ENCODE data around the gene RYR2. TPM values are rescaled to one million over a fixed set of nuclear protein-coding genes. Genes with fewer than 3 reads are reported as not detected.
"Not testable (repeated sequence)": the region's sequence is repeated elsewhere in the genome, so short reads cannot be mapped to it uniquely, and the experiment has no call there.

Gene RYR2
- polyA plus RNA-seq, 3 donors from 2014 or later: 0.12 to 0.18 TPM; not detected in 1

DNA sequence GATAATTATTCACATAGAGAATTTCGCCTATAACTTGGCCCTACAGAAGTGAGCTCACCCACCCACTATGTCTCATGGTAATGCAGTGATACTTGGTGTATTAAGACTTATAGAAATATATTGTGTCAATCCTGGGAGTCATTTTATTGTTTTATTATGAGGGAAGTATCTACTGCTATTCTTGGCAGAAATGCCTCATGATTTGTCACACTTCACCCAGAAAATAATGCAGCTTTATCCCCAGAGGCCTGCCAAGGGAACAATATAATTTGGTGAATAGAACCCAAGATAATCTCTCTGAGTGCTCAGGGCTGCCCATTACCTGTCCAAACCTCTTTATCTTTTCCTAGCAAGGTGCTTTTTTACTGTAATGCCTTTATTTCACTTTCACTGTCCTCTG, 750.7 kb downstream of the RYR2 start:
- Mint-ChIP-seq H3K36me3 (no peaks in the 10 kb centered on the region), H3K9me3 (peaks cover 0 to 2% (median 0%) of the 10 kb centered on the region in 6 donors), H3K27ac (no peak overlapping the region), H3K4me1 (peaks cover 3 to 8% of the 10 kb centered on the region in 2 donors), H3K4me3 (no peak overlapping the region), H3K27me3 (ENCODE audit: low read depth in 3 of 3) (peaks cover 0 to 3% (median 0%) of the 10 kb centered on the region in 3 donors)
- DNase-seq: no peak

DNA sequence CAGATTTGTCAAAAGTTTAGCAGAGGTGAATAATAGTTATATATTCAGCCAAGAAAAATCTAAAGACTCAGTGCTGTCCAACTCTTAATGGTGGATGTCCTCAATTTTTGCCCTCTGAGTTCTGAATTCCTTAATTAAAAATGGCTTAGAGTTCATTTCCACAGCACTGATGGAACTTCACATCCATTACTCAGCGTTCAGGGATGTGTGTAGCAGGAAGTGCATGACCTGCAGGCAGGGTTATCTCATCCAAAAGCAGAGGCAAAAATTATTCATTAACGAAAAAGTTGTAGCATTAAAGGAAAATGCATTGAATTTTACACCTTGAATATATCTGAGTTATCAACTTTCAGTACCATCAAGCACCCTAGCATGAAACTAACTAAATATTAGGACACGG, 752.1 kb downstream of the RYR2 start:
- H3K4me3 Mint-ChIP-seq: no peak overlapping the region
- H3K27me3 Mint-ChIP-seq (ENCODE audit: low read depth in 3 of 3): peaks cover 0 to 3% (median 0%) of the 10 kb centered on the region in 3 donors
- DNase-seq: no peak
- peak overlapping the region in 1 of 6 donors; percentile 22 for H3K27ac Mint-ChIP-seq
- peaks cover 3 to 8% of the 10 kb centered on the region in 2 donors for H3K4me1 Mint-ChIP-seq
- peaks cover 0 to 2% (median 0%) of the 10 kb centered on the region in 6 donors for H3K9me3 Mint-ChIP-seq
- no peaks in the 10 kb centered on the region for H3K36me3 Mint-ChIP-seq

DNA sequence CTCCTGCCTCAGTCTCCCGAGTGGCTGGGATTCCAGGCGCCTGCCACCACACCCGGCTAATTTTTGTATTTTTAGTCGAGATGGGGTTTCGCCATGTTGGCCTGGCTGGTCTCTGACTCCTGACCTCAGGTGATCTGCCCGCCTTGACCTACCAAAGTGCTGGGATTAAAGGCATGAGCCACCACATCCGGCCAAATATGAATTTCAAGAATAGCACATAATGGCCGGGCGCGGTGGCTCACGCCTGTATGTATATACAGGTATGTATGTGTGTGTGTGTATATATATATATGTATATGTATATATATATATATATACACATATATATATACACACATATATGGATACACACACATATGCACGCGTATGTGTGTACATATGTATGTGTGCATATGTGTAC, 753.6 kb downstream of the RYR2 start:
- no peak overlapping the region for H3K27ac Mint-ChIP-seq
- DNase-seq: no peak
- peaks cover 0 to 2% (median 0%) of the 10 kb centered on the region in 6 donors for H3K9me3 Mint-ChIP-seq
- H3K27me3 Mint-ChIP-seq (ENCODE audit: low read depth in 3 of 3): no peaks in the 10 kb centered on the region
- no peak overlapping the region for H3K4me3 Mint-ChIP-seq
- peaks cover 0 to 8% of the 10 kb centered on the region in 2 donors for H3K4me1 Mint-ChIP-seq
- no peaks in the 10 kb centered on the region for H3K36me3 Mint-ChIP-seq

DNA sequence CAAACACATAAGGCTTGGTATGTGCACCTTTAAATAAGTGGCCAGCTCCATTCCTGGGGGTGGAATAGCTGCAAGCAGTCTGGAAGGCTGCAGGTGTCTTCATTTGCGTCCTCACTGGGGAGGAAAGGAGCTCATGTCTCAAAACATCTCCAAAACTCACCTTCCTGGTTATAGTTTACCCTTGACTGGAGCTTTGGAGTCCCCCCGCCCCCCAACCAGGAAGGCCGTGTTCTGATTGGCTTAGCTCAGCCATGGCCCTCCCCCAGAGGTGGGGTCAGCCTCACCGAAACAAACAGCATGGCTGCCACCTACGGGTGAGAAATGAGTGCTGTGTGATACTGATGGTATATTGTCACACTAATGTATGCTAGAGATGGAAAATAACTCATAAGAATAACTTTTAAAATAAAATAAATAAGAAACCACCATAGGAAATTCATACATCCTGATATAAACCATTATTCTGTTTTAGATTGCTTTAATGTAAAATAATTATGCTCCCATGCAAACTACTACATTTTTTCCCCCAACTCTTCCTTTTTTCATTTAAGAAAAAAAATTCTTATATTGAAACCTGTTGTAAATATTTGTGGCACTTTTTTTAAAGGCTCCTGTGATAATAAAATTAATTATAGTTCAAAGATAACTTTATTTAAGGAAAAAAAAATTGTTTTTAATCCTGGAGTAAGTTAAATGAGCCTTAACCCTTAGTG, 757.9 kb downstream of the RYR2 start:
- Mint-ChIP-seq H3K36me3 (no peaks in the 10 kb centered on the region), H3K27me3 (ENCODE audit: low read depth in 3 of 3) (no peaks in the 10 kb centered on the region), H3K27ac (peak overlapping the region in 1 of 6 donors; percentile 50), H3K9me3 (peaks cover 0 to 2% (median 0%) of the 10 kb centered on the region in 6 donors), H3K4me1 (no peaks in the 10 kb centered on the region), H3K4me3 (peak overlapping the region in 1 of 5 donors; percentile 27)
- DNase-seq: peak; percentile 47 to 63 (median 47)

DNA sequence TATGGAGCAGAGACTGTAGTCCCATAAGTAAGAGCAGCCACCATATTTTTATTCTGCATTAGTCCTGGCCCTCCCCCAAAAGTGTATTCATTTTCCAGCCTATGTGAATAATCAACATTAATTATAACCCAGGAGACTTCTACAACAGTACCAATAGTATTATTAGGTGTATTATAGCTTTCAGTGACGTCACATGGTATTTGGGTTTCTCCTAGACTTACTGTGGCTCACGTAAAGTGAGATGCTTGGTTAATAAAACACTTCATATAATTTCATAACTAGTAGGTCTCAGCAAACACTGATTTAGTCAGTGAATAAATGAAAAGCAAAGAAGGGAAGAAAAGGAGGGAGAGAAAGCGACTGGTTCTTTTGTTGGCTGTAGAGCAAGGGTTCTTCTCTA, 762.5 kb downstream of the RYR2 start:
- Mint-ChIP-seq H3K4me1 (no peaks in the 10 kb centered on the region), H3K27me3 (ENCODE audit: low read depth in 3 of 3) (no peaks in the 10 kb centered on the region), H3K9me3 (peaks cover 0 to 2% (median 0%) of the 10 kb centered on the region in 6 donors), H3K4me3 (no peak overlapping the region), H3K27ac (no peak overlapping the region), H3K36me3 (no peaks in the 10 kb centered on the region)
- no peak for DNase-seq

DNA sequence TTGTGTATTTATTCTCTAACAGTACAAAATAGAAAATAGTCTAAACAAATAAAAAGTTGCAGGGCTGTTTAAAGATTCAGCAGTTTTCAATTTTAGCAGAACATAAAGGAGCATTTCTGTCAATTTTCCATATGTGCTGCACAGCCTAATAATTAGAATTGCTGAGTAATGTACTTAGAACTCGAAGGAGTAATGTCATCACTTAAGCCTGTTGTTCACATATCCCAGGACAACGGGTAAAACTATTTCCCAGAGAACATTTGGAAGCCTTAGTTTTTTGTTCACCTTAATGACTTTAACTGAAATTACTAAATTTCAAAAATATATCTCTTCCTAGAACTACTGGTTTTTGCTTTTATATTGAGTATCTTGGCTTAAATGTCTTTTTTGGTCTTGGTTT, 767.1 kb downstream of the RYR2 start:
- Mint-ChIP-seq H3K4me1 (peaks cover 13 to 14% of the 10 kb centered on the region in 2 donors), H3K27ac (no peak overlapping the region), H3K27me3 (ENCODE audit: low read depth in 3 of 3) (peaks cover 0 to 2% (median 0%) of the 10 kb centered on the region in 3 donors), H3K4me3 (no peak overlapping the region), H3K36me3 (no peaks in the 10 kb centered on the region), H3K9me3 (peaks cover 0 to 2% (median 0%) of the 10 kb centered on the region in 6 donors)
- DNase-seq: no peak

DNA sequence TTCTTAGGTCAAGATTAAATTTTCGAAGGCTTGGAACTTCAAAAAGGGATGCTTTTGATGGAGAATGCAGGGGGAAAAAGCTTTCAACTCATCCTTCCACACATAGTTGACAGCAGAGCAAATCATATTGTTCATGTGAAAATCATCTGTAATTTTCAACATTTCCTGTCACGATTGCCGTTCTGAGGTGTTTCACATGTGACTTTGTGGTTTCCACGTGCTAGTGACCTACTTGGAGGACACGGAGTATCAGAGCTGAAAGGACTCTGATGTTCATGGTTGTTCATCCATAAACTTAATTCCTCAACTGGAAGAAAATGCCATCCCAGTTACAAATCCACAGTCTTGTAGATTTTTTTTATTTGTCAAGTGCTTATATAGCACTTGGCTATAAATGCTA, 769.6 kb downstream of the RYR2 start:
- peak in 2 of 3 donors; percentile 4 to 21 for DNase-seq
- H3K4me1 Mint-ChIP-seq: peaks cover 13 to 14% of the 10 kb centered on the region in 2 donors
- H3K4me3 Mint-ChIP-seq: peak overlapping the region in 2 of 5 donors; percentile 34 to 36
- no peaks in the 10 kb centered on the region for H3K36me3 Mint-ChIP-seq
- H3K27ac Mint-ChIP-seq: no peak overlapping the region
- H3K9me3 Mint-ChIP-seq: no peaks in the 10 kb centered on the region
- H3K27me3 Mint-ChIP-seq (ENCODE audit: low read depth in 3 of 3): peaks cover 0 to 2% (median 2%) of the 10 kb centered on the region in 3 donors

DNA sequence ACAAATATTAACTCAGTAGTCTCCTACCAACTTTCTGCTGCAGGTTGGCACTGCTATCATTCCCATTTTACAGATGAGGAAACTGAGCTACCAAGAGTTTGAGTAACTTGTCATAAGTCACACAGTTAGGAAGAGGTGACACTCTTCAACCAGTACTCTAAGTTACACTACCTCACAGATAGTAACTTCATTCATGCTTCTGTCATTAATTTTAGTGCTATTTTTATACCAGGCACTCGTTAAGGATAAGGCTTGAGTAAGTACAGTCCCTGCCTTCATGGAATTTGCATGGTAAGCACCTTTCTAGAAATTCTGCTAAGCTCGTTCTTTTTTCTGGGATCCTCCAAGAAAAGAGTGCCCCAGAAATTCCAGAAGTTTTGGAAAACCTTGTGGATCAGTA, 770.1 kb downstream of the RYR2 start:
- no peak overlapping the region for H3K27ac Mint-ChIP-seq
- H3K36me3 Mint-ChIP-seq: no peaks in the 10 kb centered on the region
- peaks cover 0 to 2% (median 2%) of the 10 kb centered on the region in 3 donors for H3K27me3 Mint-ChIP-seq (ENCODE audit: low read depth in 3 of 3)
- peak overlapping the region in 2 of 5 donors; percentile 34 to 36 for H3K4me3 Mint-ChIP-seq
- no peak for DNase-seq
- no peaks in the 10 kb centered on the region for H3K9me3 Mint-ChIP-seq
- peaks cover 13 to 14% of the 10 kb centered on the region in 2 donors for H3K4me1 Mint-ChIP-seq

DNA sequence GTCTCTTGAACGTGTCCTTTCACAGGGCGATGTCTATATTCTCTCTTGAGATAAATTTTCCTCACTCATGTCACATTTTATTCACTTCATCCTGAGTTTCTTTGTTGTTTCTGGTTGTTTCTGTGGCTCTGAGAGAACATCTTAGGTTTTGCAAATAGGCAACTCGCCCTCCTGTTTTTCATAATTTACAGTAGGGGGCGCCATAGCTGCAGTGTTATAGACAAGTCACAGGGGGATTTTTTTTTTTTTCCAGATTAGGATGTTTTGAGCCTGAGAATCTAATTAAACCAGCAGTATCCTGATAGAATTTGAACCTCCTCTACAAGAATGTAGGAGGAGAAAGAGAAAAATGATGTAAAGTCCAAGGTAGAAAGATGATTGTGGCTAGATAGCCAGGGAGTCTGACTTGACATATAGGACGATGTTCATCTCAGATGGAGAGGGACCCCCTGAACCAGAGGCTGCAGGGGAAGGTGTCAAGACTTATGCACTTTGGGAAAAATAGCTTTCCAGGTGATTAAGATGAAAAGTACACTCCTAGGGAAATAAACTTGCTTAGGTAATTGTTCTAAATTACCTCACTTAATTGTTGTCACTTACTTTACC, 772.4 kb downstream of the RYR2 start:
- peaks cover 0 to 5% (median 1%) of the 10 kb centered on the region in 6 donors for H3K9me3 Mint-ChIP-seq

DNA sequence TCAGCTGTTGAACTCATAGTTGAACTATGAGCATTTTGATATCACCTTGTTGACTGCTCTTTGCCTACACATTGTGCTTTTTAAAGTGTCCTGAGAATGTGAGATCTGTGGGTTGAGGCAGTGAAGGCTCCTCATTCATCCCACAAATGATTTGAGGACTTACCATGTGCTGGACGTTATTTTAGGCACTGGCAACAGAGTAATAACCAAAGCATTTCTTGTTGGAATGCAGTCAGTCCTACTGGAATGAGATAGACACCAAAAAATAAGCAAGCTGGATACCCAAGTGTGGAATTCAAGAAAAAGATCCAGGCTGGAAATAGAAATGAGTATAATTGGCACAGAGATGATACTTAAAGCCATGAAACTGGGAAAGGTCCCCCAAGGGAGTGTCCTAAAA, 775.3 kb downstream of the RYR2 start:
- H3K36me3 Mint-ChIP-seq: peaks cover 0 to 4% (median 0%) of the 10 kb centered on the region in 3 donors
- peaks cover 0 to 7% (median 2%) of the 10 kb centered on the region in 3 donors for H3K27me3 Mint-ChIP-seq (ENCODE audit: low read depth in 3 of 3)
- H3K4me3 Mint-ChIP-seq: no peak overlapping the region
- DNase-seq: no peak
- H3K4me1 Mint-ChIP-seq: peaks cover 0 to 3% of the 10 kb centered on the region in 2 donors
- H3K27ac Mint-ChIP-seq: no peak overlapping the region
- peaks cover 0 to 7% (median 2%) of the 10 kb centered on the region in 6 donors for H3K9me3 Mint-ChIP-seq

More for the DNA sequence above, 772.4 kb downstream of the RYR2 start:
- peaks cover 0 to 2% (median 2%) of the 10 kb centered on the region in 3 donors for H3K27me3 Mint-ChIP-seq (ENCODE audit: low read depth in 3 of 3)
- peaks cover 13 to 14% of the 10 kb centered on the region in 2 donors for H3K4me1 Mint-ChIP-seq
- peaks cover 0 to 4% (median 0%) of the 10 kb centered on the region in 3 donors for H3K36me3 Mint-ChIP-seq
- no peak for DNase-seq
- H3K4me3 Mint-ChIP-seq: no peak overlapping the region
- no peak overlapping the region for H3K27ac Mint-ChIP-seq

DNA sequence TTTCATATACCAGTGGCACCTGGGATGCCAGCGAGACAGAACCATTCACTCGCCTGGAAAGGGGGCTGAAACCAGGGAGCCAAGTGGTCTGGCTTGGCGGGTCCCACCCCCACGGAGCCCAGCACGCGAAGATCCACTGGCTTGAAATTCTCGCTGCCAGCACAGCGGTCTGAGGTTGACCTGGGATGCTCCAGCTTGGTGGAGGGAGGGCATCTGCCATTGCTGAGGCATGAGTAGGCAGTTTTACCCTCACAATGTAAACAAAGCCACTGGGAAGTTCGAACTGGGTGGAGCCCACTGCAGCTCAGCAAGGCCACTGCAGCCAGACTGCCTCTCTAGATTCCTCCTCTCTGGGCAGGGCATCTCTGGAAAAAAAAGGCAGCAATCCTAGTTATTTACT, 778.6 kb downstream of the RYR2 start:
- not testable (repeated sequence) for H3K27me3 Mint-ChIP-seq (ENCODE audit: low read depth in 3 of 3); DNase-seq; H3K4me1 Mint-ChIP-seq; H3K36me3 Mint-ChIP-seq; H3K27ac Mint-ChIP-seq; H3K4me3 Mint-ChIP-seq; H3K9me3 Mint-ChIP-seq

DNA sequence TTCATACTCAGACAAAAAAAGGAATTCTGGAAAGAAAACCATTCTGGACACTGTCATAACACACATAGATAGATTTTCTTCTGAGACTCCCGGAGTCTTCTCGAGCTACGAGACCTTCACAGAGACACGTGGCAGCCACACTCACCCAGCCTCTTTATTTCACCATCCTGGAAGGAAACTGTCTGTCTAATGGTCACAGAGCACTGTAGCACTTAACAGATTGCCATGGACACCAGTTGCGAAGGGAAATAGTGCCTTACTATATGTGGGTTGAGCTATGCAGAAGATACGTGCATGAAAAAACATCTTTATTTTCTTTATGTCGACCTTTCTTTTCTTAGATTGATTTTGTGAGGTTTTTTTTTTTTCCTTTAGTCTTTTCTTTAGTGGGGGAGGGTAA, 790.9 kb downstream of the RYR2 start:
- H3K4me1 Mint-ChIP-seq: no peaks in the 10 kb centered on the region
- DNase-seq: no peak
- peaks cover 0 to 13% (median 0%) of the 10 kb centered on the region in 6 donors for H3K9me3 Mint-ChIP-seq
- H3K36me3 Mint-ChIP-seq: no peaks in the 10 kb centered on the region
- H3K4me3 Mint-ChIP-seq: no peak overlapping the region
- H3K27me3 Mint-ChIP-seq (ENCODE audit: low read depth in 3 of 3): peaks cover 0 to 1% (median 1%) of the 10 kb centered on the region in 3 donors
- no peak overlapping the region for H3K27ac Mint-ChIP-seq

DNA sequence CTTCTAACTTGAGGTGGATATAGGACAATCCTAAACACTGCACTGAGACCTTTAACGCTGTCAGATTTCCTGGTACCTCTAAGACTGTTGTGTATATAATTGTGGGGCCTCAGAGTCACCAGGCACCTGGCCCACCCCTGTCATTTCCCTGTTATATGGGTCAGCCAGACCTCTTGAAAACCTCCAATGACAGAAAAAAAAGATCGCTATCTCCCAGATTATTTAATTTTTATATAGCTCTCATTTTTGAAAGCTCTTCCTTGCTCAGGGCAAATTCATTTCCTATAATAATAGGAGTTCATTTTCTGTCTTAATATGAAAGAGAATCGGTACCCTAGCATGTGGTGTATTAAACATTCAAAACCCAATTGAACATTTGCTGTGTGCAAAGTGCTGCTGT, 792.1 kb downstream of the RYR2 start:
- Mint-ChIP-seq H3K4me1 (no peaks in the 10 kb centered on the region), H3K36me3 (no peaks in the 10 kb centered on the region), H3K27me3 (ENCODE audit: low read depth in 3 of 3) (peaks cover 0 to 4% (median 0%) of the 10 kb centered on the region in 3 donors), H3K27ac (no peak overlapping the region), H3K4me3 (no peak overlapping the region), H3K9me3 (peaks cover 0 to 10% (median 0%) of the 10 kb centered on the region in 6 donors)
- DNase-seq: no peak

DNA sequence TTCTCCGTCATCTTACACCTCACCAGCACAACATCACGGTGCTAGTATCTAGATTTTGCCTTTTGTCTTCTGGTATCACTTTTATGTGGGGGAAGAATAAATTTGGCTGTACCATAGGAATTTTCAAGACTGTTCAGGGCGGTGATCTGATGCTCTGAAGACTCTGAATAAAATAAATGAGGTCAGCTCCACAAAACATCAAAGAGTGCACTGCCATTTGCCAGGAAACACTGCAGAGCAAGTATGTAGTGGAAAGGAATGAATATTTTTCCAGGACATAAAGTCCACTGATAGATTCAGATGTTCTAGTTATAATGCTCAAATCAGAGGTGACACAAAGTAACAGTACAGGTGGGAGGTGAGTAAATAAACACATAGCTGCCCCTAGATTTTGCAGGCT, 792.5 kb downstream of the RYR2 start:
- Mint-ChIP-seq H3K36me3 (no peaks in the 10 kb centered on the region), H3K27ac (no peak overlapping the region), H3K9me3 (peaks cover 0 to 10% (median 0%) of the 10 kb centered on the region in 6 donors), H3K27me3 (ENCODE audit: low read depth in 3 of 3) (peaks cover 0 to 4% (median 0%) of the 10 kb centered on the region in 3 donors), H3K4me1 (no peaks in the 10 kb centered on the region), H3K4me3 (no peak overlapping the region)
- DNase-seq: no peak

Data from immature natural killer cell (primary cell).